Transverse colon (tissue), 4 donors: ENCODE measurements around the gene ITGA11. TPM values are rescaled to one million over a fixed set of nuclear protein-coding genes. Genes with fewer than 3 reads are reported as not detected.

Experiments used
- DNase-seq: peaks from one replicate; pipeline ENCODE4 v3.0.0-alpha.2; 2019
- H3K27ac ChIP-seq, 4 donors: fragments of 200-600 bp; sonication (generic); 2 replicates each; pipeline ENCODE4 v1.5.1; 2016 to 2018; ENCODE audit warnings: inconsistent platforms in 4 of 4
- H3K27me3 ChIP-seq: fragments of 200-600 bp; sonication (generic); 2 replicates; pipeline ENCODE4 v1.5.1; 2017; ENCODE audit warnings: inconsistent platforms
- H3K36me3 ChIP-seq, 4 donors: fragments of 200-600 bp; sonication (generic); 2 replicates each; pipeline ENCODE4 v1.5.1; 2017 to 2019; ENCODE audit warnings: inconsistent platforms in 4 of 4
- H3K4me1 ChIP-seq, 4 donors: fragments of 200-600 bp; sonication (generic); 2 replicates each; pipeline ENCODE4 v1.5.1; 2017 to 2020; ENCODE audit warnings: inconsistent platforms in 4 of 4
- H3K4me3 ChIP-seq, 4 donors: fragments of 200-600 bp; sonication (generic); 1 replicate in 1 of 4; 2 replicates in 3 of 4; pipeline versions ENCODE4 v1.5.1 to v1.6.1; 2017 to 2019; ENCODE audit warnings: inconsistent platforms in 4 of 4
- H3K9me3 ChIP-seq, 2 donors: fragments of 200-600 bp; sonication (generic); 2 replicates each; pipeline ENCODE4 v1.5.1; 2017 to 2019; ENCODE audit warnings: inconsistent platforms in 2 of 2
- EP300 ChIP-seq: sonication (generic); formaldehyde crosslinking; IDR thresholded peaks from one replicate; pipeline ENCODE4 v1.6.1; 2017; ENCODE audit warnings: antibody characterized with exemption, low read depth
- POLR2A ChIP-seq: fragments of 450-650 bp; IDR thresholded peaks from one replicate; pipeline ENCODE4 v1.6.1; 2016; ENCODE audit warnings: antibody characterized with exemption, mild to moderate bottlenecking, moderate library complexity
- POLR2AphosphoS5 ChIP-seq, 3 donors: sonication (generic); formaldehyde crosslinking; IDR thresholded peaks; one replicate each; pipeline ENCODE4 v1.6.1; 2016; ENCODE audit warnings: antibody characterized with exemption in 3 of 3
- WGBS, 2 donors: methylation state at CpG; one replicate each; pipeline ENCODE4 v1.1.5; 2018; ENCODE audit warnings: low coverage in 1 of 2; 5-methylcytosine and 5-hydroxymethylcytosine counted together
- in situ Hi-C, 4 donors: fragments of 200-750 bp; cut with MboI; loops; one replicate each; pipeline versions ENCODE4 v1.15.0 to v1.15.1; 2017; ENCODE audit warnings: low sequenced_read_pairs in 3 of 4, low pct_ligation_motif_present in 1 of 4, low pct_unique_long_range_greater_than_20kb in 1 of 4
- intact Hi-C: fragments of 100-400 bp; cut with DNase I; formaldehyde crosslinking; loops from one replicate; pipeline ENCODE4 v1.15.1; 2023; ENCODE audit warnings: low total_unique reads
- total RNA-seq, 4 donors: library from RNA; depleted of rRNA; stranded (reverse); fragments of >200 nt; gene quantifications; one replicate each; pipeline ENCODE4 v1.1.0, GENCODE V29; 2016
- TF ChIP-seq, protein P1 (sequence below), 5 experiments: fragments of 200-600 bp in 3 of 5; fragments of 450-650 bp in 2 of 5; sonication (generic) in 3 of 5; IDR thresholded peaks; 1 replicate in 2 of 5; 2 replicates in 3 of 5; pipeline ENCODE4 v1.5.1; 2016 to 2017; ENCODE audit warnings: antibody characterized with exemption in 5 of 5, inconsistent platforms in 3 of 5, mild to moderate bottlenecking in 2 of 5, moderate library complexity in 1 of 5

ITGA11 gene
- total RNA-seq, 4 donors from 2014 or later, result 0.37 to 3.2 (median 1.1) TPM

DNA sequence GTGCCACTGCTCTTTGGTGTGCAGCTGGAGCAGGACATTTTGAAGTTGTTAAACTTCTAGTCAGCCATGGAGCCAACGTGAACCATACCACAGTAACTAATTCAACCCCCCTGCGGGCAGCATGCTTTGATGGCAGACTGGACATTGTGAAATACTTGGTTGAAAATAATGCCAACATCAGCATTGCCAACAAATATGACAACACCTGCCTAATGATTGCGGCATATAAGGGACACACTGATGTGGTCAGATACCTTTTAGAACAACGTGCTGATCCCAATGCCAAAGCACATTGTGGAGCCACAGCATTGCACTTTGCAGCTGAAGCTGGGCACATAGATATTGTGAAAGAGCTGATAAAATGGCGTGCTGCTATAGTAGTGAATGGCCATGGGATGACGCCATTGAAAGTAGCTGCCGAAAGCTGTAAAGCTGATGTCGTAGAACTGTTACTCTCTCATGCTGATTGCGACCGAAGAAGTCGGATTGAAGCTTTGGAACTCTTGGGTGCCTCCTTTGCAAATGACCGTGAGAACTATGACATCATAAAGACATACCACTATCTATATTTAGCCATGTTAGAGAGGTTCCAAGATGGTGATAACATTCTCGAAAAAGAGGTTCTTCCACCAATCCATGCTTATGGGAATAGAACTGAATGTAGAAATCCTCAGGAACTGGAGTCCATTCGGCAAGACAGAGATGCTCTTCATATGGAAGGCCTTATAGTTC lies 142.2 kb downstream of the ITGA11 start:
- intact Hi-C loops (no loop called here), in situ Hi-C loops (no loop called here)
- Histone ChIP-seq H3K36me3 (peaks cover 0 to 17% (median 6%) of the 10 kb centered on the region in 4 donors), H3K9me3 (no peaks in the 10 kb centered on the region), H3K27ac (no peak overlapping the region), H3K27me3 (no peaks in the 10 kb centered on the region), H3K4me3 (no peak overlapping the region), H3K4me1 (peaks cover 3 to 40% (median 12%) of the 10 kb centered on the region in 4 donors)
- WGBS, 2 donors, result 96 to 97% methylated on average over 10 to 14 of the region's 14 CpGs
- DNase-seq, result no peak
- TF ChIP-seq POLR2AphosphoS5 (IDR thresholded peaks at IDR 0.05), result no peak
- TF ChIP-seq POLR2A, result no peak
- TF ChIP-seq EP300, result no peak
- TF ChIP-seq, protein P1, sequence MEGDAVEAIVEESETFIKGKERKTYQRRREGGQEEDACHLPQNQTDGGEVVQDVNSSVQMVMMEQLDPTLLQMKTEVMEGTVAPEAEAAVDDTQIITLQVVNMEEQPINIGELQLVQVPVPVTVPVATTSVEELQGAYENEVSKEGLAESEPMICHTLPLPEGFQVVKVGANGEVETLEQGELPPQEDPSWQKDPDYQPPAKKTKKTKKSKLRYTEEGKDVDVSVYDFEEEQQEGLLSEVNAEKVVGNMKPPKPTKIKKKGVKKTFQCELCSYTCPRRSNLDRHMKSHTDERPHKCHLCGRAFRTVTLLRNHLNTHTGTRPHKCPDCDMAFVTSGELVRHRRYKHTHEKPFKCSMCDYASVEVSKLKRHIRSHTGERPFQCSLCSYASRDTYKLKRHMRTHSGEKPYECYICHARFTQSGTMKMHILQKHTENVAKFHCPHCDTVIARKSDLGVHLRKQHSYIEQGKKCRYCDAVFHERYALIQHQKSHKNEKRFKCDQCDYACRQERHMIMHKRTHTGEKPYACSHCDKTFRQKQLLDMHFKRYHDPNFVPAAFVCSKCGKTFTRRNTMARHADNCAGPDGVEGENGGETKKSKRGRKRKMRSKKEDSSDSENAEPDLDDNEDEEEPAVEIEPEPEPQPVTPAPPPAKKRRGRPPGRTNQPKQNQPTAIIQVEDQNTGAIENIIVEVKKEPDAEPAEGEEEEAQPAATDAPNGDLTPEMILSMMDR (IDR thresholded peaks at IDR 0.05), result no peak

DNA sequence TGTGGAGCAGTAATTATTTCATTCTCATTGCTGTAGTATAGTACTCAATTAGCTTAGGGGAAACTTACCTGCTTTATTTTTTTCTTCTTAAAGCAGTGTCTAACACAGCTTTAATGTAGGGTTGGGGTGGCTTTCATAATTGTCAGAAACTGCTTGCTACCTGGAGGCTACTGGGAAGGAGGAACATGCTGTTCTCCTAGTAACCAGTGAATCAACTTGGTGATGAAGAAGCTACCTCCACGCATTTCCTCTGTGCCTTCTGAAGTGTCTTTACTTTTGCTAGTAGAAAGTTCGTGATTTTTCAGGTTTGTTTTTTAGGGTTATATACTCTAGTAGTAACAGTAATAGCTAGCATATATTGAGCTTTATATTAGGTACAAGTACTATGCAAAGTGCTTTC lies 142.9 kb downstream of the ITGA11 start:
- H3K27me3 ChIP-seq, result no peaks in the 10 kb centered on the region
- peaks cover 0 to 17% (median 7%) of the 10 kb centered on the region in 4 donors for H3K36me3 ChIP-seq
- H3K4me1 ChIP-seq, result peaks cover 3 to 43% (median 15%) of the 10 kb centered on the region in 4 donors
- in situ Hi-C loops (no loop called here), intact Hi-C loops (no loop called here)
- TF ChIP-seq POLR2AphosphoS5 (IDR thresholded peaks at IDR 0.05), result no peak
- TF ChIP-seq, protein P1 (IDR thresholded peaks at IDR 0.05), result no peak
- no peak for TF ChIP-seq EP300
- no peak for TF ChIP-seq POLR2A
- no peak overlapping the region for H3K27ac ChIP-seq
- WGBS, 2 donors, result 81 to 94% methylated on average over 2 of the region's 2 CpGs
- no peak for DNase-seq
- no peak overlapping the region for H3K4me3 ChIP-seq
- H3K9me3 ChIP-seq, result no peaks in the 10 kb centered on the region

DNA sequence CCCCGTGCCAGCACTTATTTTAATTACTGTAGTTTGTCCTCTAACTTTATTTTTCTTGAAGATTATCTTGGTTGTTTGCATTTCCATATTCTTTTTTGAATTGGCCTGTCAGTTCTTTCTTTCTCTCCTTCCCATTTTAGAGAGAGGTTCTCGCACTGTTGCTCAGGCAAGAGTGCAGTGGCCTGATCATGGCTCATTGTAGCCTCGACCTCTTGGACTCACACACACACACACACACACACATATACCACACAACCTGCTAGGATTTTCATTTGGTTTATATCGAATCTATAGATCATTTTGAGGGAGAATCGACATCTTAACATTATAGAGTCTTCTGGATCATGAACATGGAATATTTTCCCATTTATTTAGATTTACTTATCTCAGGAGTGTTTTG lies 145.7 kb downstream of the ITGA11 start:
- no peak for DNase-seq
- Histone ChIP-seq H3K4me3 (no peak overlapping the region), H3K9me3 (no peaks in the 10 kb centered on the region), H3K4me1 (peaks cover 3 to 53% (median 25%) of the 10 kb centered on the region in 4 donors), H3K27me3 (no peaks in the 10 kb centered on the region), H3K36me3 (peaks cover 0 to 14% (median 5%) of the 10 kb centered on the region in 4 donors), H3K27ac (no peak overlapping the region)
- intact Hi-C loops, result no loop called here
- in situ Hi-C loops, result no loop called here
- TF ChIP-seq EP300 (no peak), POLR2AphosphoS5 (IDR thresholded peaks at IDR 0.05) (no peak), POLR2A (no peak)
- TF ChIP-seq, protein P1 (IDR thresholded peaks at IDR 0.05), result no peak
- 84 to 89% methylated on average over 3 to 5 of the region's 5 CpGs for WGBS, 2 donors

DNA sequence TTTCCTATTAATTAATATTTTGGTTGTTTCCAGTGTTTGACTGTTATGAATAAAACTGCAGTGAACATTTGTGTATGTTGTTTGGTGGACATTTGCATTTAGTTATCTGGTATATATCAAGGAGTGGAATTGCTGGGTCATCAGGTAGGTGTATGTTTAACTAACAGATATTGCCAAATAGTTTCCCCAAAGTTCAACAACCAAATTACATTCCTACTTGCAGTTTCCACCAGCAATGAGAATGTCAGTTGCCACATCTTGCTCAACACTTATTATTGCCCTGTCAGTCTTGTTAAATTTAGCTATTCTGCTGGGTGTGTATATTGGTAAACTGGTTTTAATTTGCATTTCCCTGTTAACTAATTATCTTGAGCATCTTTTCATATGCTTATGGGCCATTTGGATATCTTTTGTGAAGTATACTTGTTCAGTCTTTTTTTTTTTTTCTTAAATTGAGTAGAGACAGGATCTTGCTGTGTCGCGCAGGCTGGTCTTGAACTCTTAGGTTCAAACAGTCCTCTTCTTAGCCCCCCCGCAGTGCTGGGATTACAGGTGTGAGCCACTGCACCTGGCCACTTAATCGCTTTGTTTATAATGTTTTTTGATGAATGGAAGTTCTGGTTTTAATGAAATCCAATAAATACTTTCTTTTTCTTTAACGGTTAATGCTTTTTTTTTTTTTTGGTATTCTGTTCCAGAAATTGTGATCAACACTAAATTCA lies 146.5 kb downstream of the ITGA11 start:
- Histone ChIP-seq H3K4me1 (peaks cover 7 to 61% (median 33%) of the 10 kb centered on the region in 4 donors), H3K36me3 (peaks cover 0 to 7% (median 2%) of the 10 kb centered on the region in 4 donors), H3K27ac (no peak overlapping the region), H3K4me3 (no peak overlapping the region), H3K9me3 (no peaks in the 10 kb centered on the region), H3K27me3 (no peaks in the 10 kb centered on the region)
- TF ChIP-seq POLR2A (no peak), POLR2AphosphoS5 (IDR thresholded peaks at IDR 0.05) (no peak), EP300 (no peak)
- TF ChIP-seq, protein P1 (IDR thresholded peaks at IDR 0.05), result no peak
- no peak for DNase-seq
- 93 to 94% methylated on average over 5 of the region's 5 CpGs for WGBS, 2 donors
- intact Hi-C loops (no loop called here), in situ Hi-C loops (no loop called here)
